ENCODE data around the gene AIPL1. TPM values are rescaled to one million over a fixed set of nuclear protein-coding genes. Genes with fewer than 3 reads are reported as not detected.
A peak's percentile ranks its signal among the peaks of the same experiment; 100 is the strongest.

The AIPL1 gene
- total and polyA plus RNA-seq, 2 experiments from 2014 or later = 0.17 to 0.24 TPM

- Histone ChIP-seq H3K4me2 (no peak overlapping the region), H3K4me3 (no peak overlapping the region), H3K36me3 (ENCODE audit: insufficient read depth) (no peaks in the 10 kb centered on the region), H4K20me1 (replicated peaks; ENCODE audit: insufficient read depth) (no peaks in the 10 kb centered on the region), H3K4me1 (ENCODE audit: insufficient read depth) (peaks cover 16% of the 10 kb centered on the region), H3K9me2 (ENCODE audit: insufficient read depth) (no peaks in the 10 kb centered on the region), H3K79me2 (replicated peaks; ENCODE audit: insufficient read depth) (no peaks in the 10 kb centered on the region), H3K27ac (ENCODE audit: low read depth) (no peak overlapping the region), H3K27me3 (ENCODE audit: insufficient read depth) (no peaks in the 10 kb centered on the region), H3F3A (replicated peaks; ENCODE audit: low read depth) (no peaks in the 10 kb centered on the region), H2AFZ (no peak overlapping the region)
- H3K4me1 Mint-ChIP-seq = peaks cover 26% of the 10 kb centered on the region
- no peak overlapping the region for H3K4me3 Mint-ChIP-seq
- ATAC-seq (no peak), DNase-seq (ENCODE audit: low spot score) (no peak)
- H3K36me3 Mint-ChIP-seq (ENCODE audit: low read depth) = no peaks in the 10 kb centered on the region
- H3K27me3 Mint-ChIP-seq (ENCODE audit: insufficient read depth, low read depth, poor library complexity) = peaks cover 12% of the 10 kb centered on the region
- no peaks in the 10 kb centered on the region; the same call in 1 of the 3 replicates for H3K9me3 Mint-ChIP-seq
- TF ChIP-seq NANOG (IDR thresholded peaks at IDR 0.05; ENCODE audit: borderline replicate concordance) = no peak
- no peak for TF ChIP-seq JUNB (IDR thresholded peaks at IDR 0.05; ENCODE audit: unreplicated experiment)
- no peak for TF ChIP-seq CTCF (conservative IDR thresholded peaks at IDR 0.05; ENCODE audit: low read depth in 2 of 2)
- TF ChIP-seq ZNF331 (CRISPR knock-in tag; IDR thresholded peaks at IDR 0.05; ENCODE audit: low read depth) = no peak
- TF ChIP-seq CREB1 (CRISPR knock-in tag; IDR thresholded peaks at IDR 0.05; ENCODE audit: low read depth) = no peak
- no peak for TF ChIP-seq EZH2phosphoT487 (IDR thresholded peaks at IDR 0.05; ENCODE audit: unreplicated experiment)
- no peak for TF ChIP-seq REST (IDR thresholded peaks at IDR 0.05; ENCODE audit: unreplicated experiment)
- TF ChIP-seq EZH2 (IDR thresholded peaks at IDR 0.05; ENCODE audit: low read depth, unreplicated experiment) = no peak
- no peak overlapping the region; the same call in 1 of the 2 replicates for H3K27ac Mint-ChIP-seq
Measured at GRCh38 chr17:6462692-6463091, 27.8 kb upstream of the AIPL1 start.

DNA sequence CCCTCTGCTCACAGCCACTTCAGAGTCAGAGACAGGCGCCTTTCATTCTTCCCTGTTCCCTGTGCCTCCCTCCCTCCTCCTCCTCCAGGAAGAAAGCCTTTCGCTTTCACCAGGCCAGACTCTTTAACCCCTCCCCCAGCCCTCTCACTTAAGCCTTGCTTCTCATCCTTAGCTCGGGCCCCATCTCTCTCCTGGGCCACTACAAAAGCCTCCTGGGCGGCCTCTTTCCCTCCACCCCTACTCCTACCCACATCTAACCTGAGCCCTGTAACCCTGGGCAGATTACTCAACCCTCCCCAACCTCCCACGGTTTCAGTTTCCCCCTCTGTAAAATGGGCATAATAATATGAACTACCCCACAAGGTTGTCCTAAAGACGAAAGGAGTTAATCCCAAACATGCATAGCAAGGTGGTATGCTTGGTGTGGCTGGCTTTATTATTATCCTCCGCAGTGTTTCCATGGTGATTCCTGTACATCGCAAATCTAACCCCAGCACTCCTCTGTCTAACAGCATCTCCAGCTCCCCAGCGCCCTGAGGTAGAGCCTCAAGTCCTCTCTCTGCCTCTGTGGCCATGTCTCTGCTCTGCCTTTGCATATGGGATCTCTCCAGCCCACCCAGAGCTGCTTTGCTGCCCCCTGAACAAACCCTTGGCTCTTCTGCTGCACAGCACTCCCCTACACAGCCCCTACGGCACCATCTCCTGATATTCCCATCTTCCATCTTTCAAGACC, 27.0 kb upstream of the AIPL1 start:
- H3K9me3 Mint-ChIP-seq = no peaks in the 10 kb centered on the region; the same call in 2 of the 3 replicates
- H2AFZ ChIP-seq = peak overlapping the region; percentile 69; the same call in 1 of the 2 replicates
- no peaks in the 10 kb centered on the region for H3F3A ChIP-seq (replicated peaks; ENCODE audit: low read depth)
- H3K27me3 Mint-ChIP-seq (ENCODE audit: insufficient read depth, low read depth, poor library complexity) = peaks cover 15% of the 10 kb centered on the region
- no peaks in the 10 kb centered on the region for H4K20me1 ChIP-seq (replicated peaks; ENCODE audit: insufficient read depth)
- H3K27me3 ChIP-seq (ENCODE audit: insufficient read depth) = no peaks in the 10 kb centered on the region
- no peak overlapping the region; the same call in 1 of the 2 replicates for H3K27ac Mint-ChIP-seq
- no peaks in the 10 kb centered on the region; the same call in 2 of the 3 replicates for H3K36me3 Mint-ChIP-seq (ENCODE audit: low read depth)
- no peak overlapping the region for H3K27ac ChIP-seq (ENCODE audit: low read depth)
- H3K79me2 ChIP-seq (replicated peaks; ENCODE audit: insufficient read depth) = no peaks in the 10 kb centered on the region
- no peak overlapping the region; the same call in 2 of the 3 replicates for H3K4me3 Mint-ChIP-seq
- H3K4me3 ChIP-seq = no peak overlapping the region; the same call in 1 of the 2 replicates
- peak overlapping the region; percentile 60; the same call in 1 of the 2 replicates for H3K4me2 ChIP-seq
- H3K36me3 ChIP-seq (ENCODE audit: insufficient read depth) = no peaks in the 10 kb centered on the region
- DNase-seq (ENCODE audit: low spot score) = peak; percentile 85
- H3K4me1 Mint-ChIP-seq = peaks cover 34% of the 10 kb centered on the region
- ATAC-seq = peak; percentile 84
- H3K9me2 ChIP-seq (ENCODE audit: insufficient read depth) = no peaks in the 10 kb centered on the region
- H3K4me1 ChIP-seq (ENCODE audit: insufficient read depth) = peaks cover 16% of the 10 kb centered on the region
- TF ChIP-seq NANOG (IDR thresholded peaks at IDR 0.05; ENCODE audit: borderline replicate concordance) (no peak), ZNF331 (CRISPR knock-in tag; IDR thresholded peaks at IDR 0.05; ENCODE audit: low read depth) (no peak), STAT1 (IDR thresholded peaks at IDR 0.05; ENCODE audit: unreplicated experiment) (no peak), EZH2phosphoT487 (IDR thresholded peaks at IDR 0.05; ENCODE audit: unreplicated experiment) (no peak), ETS1 (IDR thresholded peaks at IDR 0.05) (no peak), JUNB (IDR thresholded peaks at IDR 0.05; ENCODE audit: unreplicated experiment) (no peak)
